ENCODE results near the gene SLC34A3.

Gene SLC34A3

DNA sequence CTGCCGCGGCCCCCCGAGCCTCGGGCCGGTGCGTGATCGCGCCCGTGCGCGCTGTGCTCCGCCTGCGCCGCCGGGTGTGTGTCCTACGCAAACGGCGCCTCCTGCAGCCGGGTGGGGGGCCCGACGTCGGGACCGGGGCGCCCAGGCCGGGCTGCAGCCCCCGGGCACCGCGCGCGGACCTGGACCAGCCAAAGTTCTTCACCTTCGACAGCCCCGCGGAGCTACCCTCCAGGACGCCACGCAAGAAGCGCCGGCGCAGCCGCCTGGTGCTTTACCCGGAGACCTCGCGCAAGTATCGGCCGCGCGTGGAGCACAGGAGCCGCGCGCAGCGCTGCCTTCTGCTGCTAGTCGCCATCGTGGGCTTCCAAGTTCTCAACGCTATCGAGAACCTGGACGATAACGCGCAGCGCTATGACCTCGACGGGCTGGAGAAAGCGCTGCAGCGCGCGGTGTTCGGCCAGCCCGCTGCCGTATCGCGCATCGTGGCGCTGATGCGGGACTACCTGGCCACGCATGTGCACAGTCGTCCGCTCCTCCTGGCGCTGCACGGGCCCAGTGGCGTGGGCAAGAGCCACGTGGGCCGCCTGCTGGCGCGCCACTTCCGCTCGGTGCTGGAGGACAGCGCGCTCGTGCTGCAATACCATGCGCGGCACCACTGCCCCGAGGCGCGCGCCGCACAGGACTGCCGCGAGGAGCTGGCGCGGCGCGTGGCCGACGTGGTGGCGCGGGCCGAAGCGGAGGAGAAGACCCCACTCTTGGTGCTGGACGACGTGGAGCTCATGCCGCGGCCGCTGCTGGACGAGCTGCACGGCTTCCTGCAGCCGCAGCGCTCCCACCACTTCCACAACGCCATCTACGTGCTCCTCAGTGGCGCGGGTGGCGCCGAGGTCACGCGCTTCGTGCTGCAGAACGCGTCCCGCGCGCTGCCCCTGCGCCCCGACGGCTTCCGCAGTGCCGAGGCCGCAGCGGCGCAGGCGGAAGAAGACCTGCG lies 48.3 kb downstream of the SLC34A3 start:
- DNase-seq = no peak
- in situ Hi-C loops (cut with HindIII; ENCODE audit: low pct_ligation_motif_present, low pct_unique_long_range_greater_than_20kb, low sequenced_read_pairs) = no loop called here

DNA sequence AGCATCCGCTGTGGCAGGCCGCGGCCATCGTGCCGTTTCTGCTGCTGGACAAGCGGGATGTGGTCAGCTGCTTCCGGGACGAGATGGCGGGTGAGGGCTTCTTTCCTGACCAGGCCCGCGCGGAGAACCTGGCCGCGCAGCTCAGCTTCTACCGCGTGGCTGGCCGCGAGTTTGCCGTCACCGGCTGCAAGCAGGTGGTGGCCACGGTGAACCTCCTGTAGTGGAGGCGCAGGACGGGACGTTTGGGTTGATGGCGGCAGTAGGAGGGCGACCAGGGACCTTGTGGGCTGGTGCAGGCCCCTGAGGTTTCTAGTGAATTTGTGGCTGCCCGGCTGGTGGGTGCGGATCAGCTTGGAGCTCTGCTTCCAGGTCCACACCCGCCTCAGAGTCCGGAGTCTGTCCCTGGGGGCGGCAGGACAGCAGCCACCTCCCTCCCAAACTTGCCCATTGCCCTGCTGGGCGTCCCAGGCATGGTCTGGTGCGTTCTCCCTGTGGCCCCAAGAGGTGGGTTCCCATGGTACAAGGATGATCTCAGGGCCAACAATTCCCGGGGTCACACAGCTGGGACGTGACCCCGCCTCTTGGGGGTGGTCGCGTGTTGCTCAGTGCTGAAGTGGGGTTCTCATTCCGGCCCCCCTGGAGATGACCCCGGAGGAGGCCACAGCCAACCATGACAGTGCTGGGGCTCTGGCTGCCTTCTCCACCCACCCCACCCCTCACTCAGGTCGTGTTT lies 49.2 kb downstream of the SLC34A3 start:
- in situ Hi-C loops (cut with HindIII; ENCODE audit: low pct_ligation_motif_present, low pct_unique_long_range_greater_than_20kb, low sequenced_read_pairs) = no loop called here
- no peak for DNase-seq

DNA sequence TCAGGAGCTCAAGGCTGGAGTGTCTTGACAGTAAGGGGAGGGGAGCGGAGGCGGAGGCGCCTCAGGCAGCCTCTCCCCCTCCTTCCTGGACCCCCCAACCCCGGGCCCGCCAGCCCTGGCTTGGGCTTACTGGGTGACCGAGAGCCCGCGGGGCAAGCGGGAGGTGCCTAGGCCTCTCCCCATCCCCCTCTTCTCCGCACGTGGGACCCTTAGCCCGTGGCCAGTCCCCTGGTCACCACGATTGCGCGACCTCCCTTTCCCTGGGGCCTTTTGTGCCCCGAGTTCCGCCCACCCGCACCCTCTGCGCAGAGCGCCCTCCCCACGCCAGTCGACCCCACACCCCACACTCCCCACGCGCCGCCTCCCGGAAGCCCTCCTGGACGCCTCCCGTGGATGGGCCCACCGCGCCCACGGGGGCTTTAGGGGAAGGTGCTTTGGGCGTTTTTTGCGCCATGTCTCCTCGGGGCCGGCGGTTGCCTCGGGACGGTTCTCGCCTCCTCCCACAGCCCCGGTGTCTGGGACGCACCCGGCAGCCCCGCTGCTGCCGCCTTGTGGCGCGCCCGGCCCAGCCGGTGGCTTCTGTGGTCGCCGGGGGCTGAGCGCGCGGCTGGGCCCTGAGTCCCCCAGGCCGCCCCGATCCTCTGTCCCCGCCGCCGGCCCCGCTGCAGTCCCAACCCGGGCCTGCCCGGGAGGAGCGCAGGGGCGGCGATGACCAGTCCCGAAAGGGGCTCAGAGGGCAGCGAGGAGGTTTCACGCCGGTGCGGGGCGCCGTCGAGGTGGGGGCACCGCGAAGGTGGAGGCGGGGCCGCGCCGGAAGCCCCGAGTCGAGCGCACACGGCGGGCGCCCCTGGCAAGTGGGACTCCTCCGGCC lies 50.0 kb downstream of the SLC34A3 start:
- in situ Hi-C loops (cut with HindIII; ENCODE audit: low pct_ligation_motif_present, low pct_unique_long_range_greater_than_20kb, low sequenced_read_pairs) = no loop called here
- no peak for DNase-seq

DNA sequence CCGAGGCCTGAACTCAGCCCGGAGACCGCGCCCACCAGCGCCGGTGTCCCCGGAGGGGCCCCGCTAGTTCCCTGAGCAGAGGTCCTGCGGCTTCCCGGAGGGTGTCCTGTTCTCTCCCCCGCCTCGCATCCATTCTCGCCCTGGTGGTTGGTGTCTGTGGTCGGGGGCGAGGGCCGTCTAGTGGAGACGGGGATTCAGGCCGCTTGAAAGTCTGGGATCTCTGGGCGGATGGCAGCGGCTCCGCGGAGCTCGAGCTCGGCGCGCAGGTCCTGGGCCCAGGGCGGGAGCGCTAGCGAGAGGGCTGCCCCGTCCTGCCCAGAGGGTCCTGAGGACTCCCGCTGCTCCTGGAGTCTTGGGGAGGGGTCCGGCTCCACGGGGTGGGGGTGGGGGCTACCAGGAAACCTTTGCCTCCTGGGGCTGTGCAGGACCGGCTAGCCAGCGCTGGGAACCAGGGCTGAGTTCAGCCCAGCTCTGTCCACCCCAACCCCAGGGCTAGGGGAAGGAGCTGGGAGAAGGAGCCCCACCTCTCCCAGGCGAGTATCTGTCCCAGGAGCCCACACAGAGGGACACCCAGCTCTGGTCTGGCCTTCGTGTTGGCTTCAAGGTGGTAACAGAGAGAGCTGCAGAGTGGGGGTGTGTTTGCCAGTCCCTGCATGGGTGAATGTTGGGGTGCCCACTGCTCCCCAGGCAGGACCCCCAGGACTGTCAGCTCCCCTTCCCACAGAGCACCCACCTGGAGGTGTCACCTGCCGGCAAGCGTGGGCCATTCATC lies 50.8 kb downstream of the SLC34A3 start:
- in situ Hi-C loops (cut with HindIII; ENCODE audit: low pct_ligation_motif_present, low pct_unique_long_range_greater_than_20kb, low sequenced_read_pairs) = no loop called here
- no peak for DNase-seq
